Neural cell (in vitro differentiated cells): ENCODE measurements around the gene MARK1.

ENCODE experiments used
- EP300 ChIP-seq: fragments of 450-650 bp; conservative IDR thresholded peaks from 2 replicates; pipeline ENCODE4 v1.6.1; 2014; ENCODE audit warnings: antibody characterized with exemption, mild to moderate bottlenecking, moderate library complexity; ENCODE audit not compliant: poor library complexity, severe bottlenecking
- EZH2 ChIP-seq: fragments of 200-600, 300-800 bp; shearing (Covaris generic), sonication (generic); IDR thresholded peaks from 2 replicates; pipeline ENCODE4 v1.6.1; 2014; ENCODE audit warnings: antibody characterized with exemption, low read length, borderline replicate concordance, mild to moderate bottlenecking; ENCODE audit not compliant: insufficient read depth, poor library complexity, severe bottlenecking
- SMC3 ChIP-seq: fragments of 450-650 bp; conservative IDR thresholded peaks from 2 replicates; pipeline ENCODE4 v1.6.1; 2014; ENCODE audit warnings: antibody characterized with exemption, mild to moderate bottlenecking, moderate library complexity; ENCODE audit not compliant: poor library complexity
- TAF1 ChIP-seq: IDR thresholded peaks from 2 replicates; pipeline ENCODE4 v1.6.1; 2012; ENCODE audit warnings: low read depth
- TF ChIP-seq, protein P1 (sequence below): fragments of 450-650 bp; IDR thresholded peaks from 2 replicates; pipeline ENCODE4 v1.5.1; 2014; ENCODE audit warnings: antibody characterized with exemption, mild to moderate bottlenecking, moderate library complexity; ENCODE audit not compliant: poor library complexity, severe bottlenecking
- TF ChIP-seq, protein P2 (sequence below): IDR thresholded peaks from 2 replicates; pipeline ENCODE4 v1.6.1; 2012; ENCODE audit warnings: borderline replicate concordance

- TF ChIP-seq SMC3 (no peak), EZH2 (no peak), TAF1 (no peak), EP300 (no peak)
- TF ChIP-seq, protein P1, sequence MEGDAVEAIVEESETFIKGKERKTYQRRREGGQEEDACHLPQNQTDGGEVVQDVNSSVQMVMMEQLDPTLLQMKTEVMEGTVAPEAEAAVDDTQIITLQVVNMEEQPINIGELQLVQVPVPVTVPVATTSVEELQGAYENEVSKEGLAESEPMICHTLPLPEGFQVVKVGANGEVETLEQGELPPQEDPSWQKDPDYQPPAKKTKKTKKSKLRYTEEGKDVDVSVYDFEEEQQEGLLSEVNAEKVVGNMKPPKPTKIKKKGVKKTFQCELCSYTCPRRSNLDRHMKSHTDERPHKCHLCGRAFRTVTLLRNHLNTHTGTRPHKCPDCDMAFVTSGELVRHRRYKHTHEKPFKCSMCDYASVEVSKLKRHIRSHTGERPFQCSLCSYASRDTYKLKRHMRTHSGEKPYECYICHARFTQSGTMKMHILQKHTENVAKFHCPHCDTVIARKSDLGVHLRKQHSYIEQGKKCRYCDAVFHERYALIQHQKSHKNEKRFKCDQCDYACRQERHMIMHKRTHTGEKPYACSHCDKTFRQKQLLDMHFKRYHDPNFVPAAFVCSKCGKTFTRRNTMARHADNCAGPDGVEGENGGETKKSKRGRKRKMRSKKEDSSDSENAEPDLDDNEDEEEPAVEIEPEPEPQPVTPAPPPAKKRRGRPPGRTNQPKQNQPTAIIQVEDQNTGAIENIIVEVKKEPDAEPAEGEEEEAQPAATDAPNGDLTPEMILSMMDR: no peak
- TF ChIP-seq, protein P2, sequence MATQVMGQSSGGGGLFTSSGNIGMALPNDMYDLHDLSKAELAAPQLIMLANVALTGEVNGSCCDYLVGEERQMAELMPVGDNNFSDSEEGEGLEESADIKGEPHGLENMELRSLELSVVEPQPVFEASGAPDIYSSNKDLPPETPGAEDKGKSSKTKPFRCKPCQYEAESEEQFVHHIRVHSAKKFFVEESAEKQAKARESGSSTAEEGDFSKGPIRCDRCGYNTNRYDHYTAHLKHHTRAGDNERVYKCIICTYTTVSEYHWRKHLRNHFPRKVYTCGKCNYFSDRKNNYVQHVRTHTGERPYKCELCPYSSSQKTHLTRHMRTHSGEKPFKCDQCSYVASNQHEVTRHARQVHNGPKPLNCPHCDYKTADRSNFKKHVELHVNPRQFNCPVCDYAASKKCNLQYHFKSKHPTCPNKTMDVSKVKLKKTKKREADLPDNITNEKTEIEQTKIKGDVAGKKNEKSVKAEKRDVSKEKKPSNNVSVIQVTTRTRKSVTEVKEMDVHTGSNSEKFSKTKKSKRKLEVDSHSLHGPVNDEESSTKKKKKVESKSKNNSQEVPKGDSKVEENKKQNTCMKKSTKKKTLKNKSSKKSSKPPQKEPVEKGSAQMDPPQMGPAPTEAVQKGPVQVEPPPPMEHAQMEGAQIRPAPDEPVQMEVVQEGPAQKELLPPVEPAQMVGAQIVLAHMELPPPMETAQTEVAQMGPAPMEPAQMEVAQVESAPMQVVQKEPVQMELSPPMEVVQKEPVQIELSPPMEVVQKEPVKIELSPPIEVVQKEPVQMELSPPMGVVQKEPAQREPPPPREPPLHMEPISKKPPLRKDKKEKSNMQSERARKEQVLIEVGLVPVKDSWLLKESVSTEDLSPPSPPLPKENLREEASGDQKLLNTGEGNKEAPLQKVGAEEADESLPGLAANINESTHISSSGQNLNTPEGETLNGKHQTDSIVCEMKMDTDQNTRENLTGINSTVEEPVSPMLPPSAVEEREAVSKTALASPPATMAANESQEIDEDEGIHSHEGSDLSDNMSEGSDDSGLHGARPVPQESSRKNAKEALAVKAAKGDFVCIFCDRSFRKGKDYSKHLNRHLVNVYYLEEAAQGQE: no peak
These were observed 24.8 kb downstream of the MARK1 start for GRCh38 chr1:220552672-220553260.
